GM06990 (cell line): Measurements from ENCODE around the gene TMPRSS5.
"Not testable (repeated sequence)": the region's sequence is repeated elsewhere in the genome, so short reads cannot be mapped to it uniquely, and the experiment has no call there.

Source experiments
- DNase-seq: peaks from one replicate; pipeline ENCODE4 v3.0.0-alpha.2; 2011; ENCODE audit not compliant: insufficient read length; ENCODE audit errors: extremely low read depth
- H3K27me3 ChIP-seq: replicated peaks from 2 replicates; pipeline ENCODE4 v1.6.0; 2011; ENCODE audit warnings: low read length; ENCODE audit not compliant: control insufficient read depth, insufficient read depth
- H3K36me3 ChIP-seq: 2 replicates; pipeline ENCODE4 v1.5.1; 2011; ENCODE audit warnings: low read length; ENCODE audit not compliant: control insufficient read depth, insufficient read depth
- H3K4me3 ChIP-seq: replicated peaks from 2 replicates; pipeline ENCODE4 v1.5.1; 2011; ENCODE audit warnings: low read depth, mild to moderate bottlenecking, control low read depth, low read length
- TF ChIP-seq, protein P1 (sequence below): IDR thresholded peaks from 2 replicates; pipeline ENCODE4 v1.5.1; 2011; ENCODE audit warnings: low read length, control low read depth, mild to moderate bottlenecking, inconsistent platforms; ENCODE audit not compliant: insufficient read depth, poor library complexity, severe bottlenecking

TMPRSS5 gene

DNA sequence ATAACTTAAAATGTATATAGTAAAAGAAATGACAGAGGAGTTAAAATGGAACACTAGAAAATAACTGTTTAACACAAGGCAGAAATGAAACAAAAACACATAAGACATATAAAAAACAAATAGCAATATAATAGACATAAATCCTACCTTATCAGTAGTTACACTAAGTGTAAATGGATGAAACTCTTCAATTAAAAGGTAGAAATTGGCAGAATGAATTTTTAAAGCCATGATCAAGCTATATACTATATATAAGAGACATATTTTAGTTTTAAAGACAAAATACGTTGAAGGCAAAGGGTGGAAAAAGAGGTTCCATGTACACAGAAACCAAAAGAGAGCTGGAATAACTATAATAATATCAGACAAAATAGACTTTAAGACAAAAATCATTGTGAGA lies 4.9 kb upstream of the TMPRSS5 start:
- H3K36me3 ChIP-seq: no peaks in the 10 kb centered on the region
- TF ChIP-seq, protein P1, sequence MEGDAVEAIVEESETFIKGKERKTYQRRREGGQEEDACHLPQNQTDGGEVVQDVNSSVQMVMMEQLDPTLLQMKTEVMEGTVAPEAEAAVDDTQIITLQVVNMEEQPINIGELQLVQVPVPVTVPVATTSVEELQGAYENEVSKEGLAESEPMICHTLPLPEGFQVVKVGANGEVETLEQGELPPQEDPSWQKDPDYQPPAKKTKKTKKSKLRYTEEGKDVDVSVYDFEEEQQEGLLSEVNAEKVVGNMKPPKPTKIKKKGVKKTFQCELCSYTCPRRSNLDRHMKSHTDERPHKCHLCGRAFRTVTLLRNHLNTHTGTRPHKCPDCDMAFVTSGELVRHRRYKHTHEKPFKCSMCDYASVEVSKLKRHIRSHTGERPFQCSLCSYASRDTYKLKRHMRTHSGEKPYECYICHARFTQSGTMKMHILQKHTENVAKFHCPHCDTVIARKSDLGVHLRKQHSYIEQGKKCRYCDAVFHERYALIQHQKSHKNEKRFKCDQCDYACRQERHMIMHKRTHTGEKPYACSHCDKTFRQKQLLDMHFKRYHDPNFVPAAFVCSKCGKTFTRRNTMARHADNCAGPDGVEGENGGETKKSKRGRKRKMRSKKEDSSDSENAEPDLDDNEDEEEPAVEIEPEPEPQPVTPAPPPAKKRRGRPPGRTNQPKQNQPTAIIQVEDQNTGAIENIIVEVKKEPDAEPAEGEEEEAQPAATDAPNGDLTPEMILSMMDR: no peak
- H3K4me3 ChIP-seq: no peak overlapping the region
- no peak for DNase-seq
- H3K27me3 ChIP-seq: no peaks in the 10 kb centered on the region

DNA sequence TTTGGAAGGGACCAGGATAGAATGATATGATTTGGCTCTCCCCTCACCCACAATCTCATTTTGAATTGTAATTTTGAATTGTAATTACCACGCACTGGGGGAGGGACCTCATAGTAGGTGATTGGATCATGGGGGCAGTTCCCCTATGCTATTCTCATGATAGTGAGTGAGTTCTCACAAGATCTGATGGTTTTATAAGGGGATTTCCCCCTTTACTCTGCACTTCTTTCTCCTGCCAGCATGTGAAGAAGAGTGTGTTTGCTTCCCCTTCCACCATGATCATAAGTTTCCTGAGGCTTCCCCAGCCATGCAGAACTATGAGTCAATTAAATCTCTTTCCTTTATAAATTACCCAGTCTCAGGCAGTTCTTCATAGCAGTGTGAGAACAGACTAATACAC lies 2.6 kb downstream of the TMPRSS5 start:
- not testable (repeated sequence) for H3K36me3 ChIP-seq, DNase-seq, H3K27me3 ChIP-seq, H3K4me3 ChIP-seq

DNA sequence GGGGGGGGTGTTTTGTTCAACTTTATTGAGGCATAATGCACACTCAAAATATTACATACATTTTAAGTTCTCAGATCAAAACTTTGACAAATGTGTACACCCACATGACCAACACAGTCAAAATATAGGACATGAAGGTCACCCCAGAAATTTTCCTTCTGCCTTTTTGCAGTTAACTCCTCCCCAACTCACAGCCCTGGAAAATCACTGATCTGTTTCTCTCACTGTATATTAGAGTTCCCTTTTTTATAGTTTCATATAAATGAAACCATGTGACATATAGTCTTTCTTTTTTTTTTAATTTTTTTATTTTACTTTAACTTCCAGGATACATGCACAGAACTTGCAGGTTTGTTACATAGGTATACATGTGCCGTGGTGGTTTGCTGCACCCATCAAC lies 4.6 kb downstream of the TMPRSS5 start:
- DNase-seq: no peak
- no peaks in the 10 kb centered on the region for H3K36me3 ChIP-seq
- H3K27me3 ChIP-seq: 0 out of 2 replicates have a peak, but pooled peaks cover 1% of the 10 kb centered on the region
- TF ChIP-seq, protein P1: no peak
- no peak overlapping the region for H3K4me3 ChIP-seq

DNA sequence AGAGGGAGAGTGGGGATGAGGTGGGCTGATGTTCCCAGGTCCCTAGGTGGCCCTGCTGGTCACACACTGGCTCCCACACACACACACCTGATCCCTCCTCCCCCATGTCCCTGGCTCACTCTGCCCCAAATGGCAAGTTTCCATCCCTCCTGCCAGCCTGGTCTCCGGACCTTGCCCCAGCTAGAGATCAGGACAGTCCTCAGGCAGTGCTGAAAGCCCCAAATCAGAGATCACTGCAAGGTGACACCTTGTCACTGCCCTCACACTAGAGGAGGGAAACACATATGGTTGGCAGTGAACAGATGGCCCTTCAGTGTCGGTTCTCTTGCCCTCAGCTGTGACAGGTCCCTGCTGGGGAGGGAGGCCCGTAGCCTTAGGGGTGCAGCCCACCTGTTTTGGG lies 7.6 kb downstream of the TMPRSS5 start:
- H3K36me3 ChIP-seq: no peaks in the 10 kb centered on the region
- DNase-seq: no peak
- TF ChIP-seq, protein P1: no peak
- no peak overlapping the region for H3K4me3 ChIP-seq
- 0 out of 2 replicates have a peak, but pooled peaks cover 1% of the 10 kb centered on the region for H3K27me3 ChIP-seq

DNA sequence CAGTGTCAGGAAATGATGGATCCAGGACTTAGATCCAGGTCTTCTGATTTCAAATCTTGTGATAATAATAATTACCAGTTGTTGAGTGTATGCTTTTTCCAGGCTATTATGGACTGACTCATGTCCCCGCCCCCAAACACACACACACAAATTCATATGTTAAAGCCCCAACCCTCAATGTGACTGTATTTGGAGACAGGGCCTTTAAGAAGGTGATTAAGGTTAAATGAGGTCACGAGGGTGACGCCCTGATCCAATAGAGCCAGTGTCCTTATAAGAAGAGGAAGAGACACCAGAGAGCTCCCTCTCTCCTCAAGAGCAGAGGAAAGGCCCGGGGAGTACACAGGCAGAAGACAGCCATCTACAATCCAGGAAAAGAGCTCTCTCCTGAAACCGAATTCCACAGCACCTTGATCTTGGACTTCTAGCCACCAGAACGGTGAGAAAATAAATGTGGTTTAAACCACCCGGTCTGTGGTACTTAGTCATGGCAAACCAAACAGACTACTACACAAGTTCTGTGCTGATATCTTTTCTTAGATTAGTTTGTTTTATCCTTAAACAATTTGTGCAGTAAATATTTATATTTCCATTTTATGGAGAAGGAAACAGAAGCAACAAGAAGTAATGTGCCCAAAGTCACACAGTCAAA lies 8.2 kb downstream of the TMPRSS5 start:
- no peak overlapping the region for H3K4me3 ChIP-seq
- TF ChIP-seq, protein P1: no peak
- H3K27me3 ChIP-seq: 0 out of 2 replicates have a peak, but pooled peaks cover 1% of the 10 kb centered on the region
- H3K36me3 ChIP-seq: no peaks in the 10 kb centered on the region
- no peak for DNase-seq

DNA sequence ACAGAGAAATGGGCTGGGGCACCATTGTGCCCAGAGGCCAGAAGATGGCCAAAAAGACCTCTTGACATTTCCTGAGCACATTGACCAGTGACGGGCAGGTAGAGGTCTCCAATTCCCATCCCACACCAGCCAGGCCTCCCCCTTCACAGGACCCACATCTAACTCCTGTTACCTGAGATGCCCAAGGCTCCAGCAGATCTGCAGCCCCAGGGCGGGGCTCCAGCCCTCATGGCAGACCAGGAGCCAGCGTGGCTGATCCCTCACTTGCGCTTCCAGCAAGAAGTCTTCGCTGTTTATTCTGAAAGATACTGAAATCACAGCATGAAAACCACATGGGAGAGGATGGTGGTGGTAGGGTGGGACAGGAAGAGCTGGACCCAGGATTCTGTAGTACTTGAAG lies 9.0 kb downstream of the TMPRSS5 start:
- DNase-seq: no peak
- Histone ChIP-seq H3K36me3 (no peaks in the 10 kb centered on the region), H3K4me3 (no peak overlapping the region), H3K27me3 (0 out of 2 replicates have a peak, but pooled peaks cover 1% of the 10 kb centered on the region)
- TF ChIP-seq, protein P1: no peak
